NCI-H1417 (cell line): ENCODE results near the gene CEP170.
"Not testable (repeated sequence)": the region's sequence is repeated elsewhere in the genome, so short reads cannot be mapped to it uniquely, and the experiment has no call there.

Experiments
- DNase-seq, 3 experiments: peaks; one replicate each; lab custom pipeline; 2025; lab: John Stamatoyannopoulos, UW

Gene CEP170

GRCh38 chr1:243233908-243234307 is 21.2 kb downstream of the CEP170 start:
- DNase-seq: no peak

- peak in 1 of 3 experiments; percentile 24 for DNase-seq
Measured at GRCh38 chr1:243230914-243231313, 24.2 kb downstream of the CEP170 start.

- no peak for DNase-seq
Measured at GRCh38 chr1:243229526-243229925, 25.6 kb downstream of the CEP170 start.

GRCh38 chr1:243227622-243228021 is 27.5 kb downstream of the CEP170 start:
- no peak for DNase-seq

GRCh38 chr1:243218059-243218458 is 37.0 kb downstream of the CEP170 start:
- DNase-seq: no peak

GRCh38 chr1:243217349-243217748 is 37.7 kb downstream of the CEP170 start:
- no peak for DNase-seq

GRCh38 chr1:243216741-243217140 is 38.3 kb downstream of the CEP170 start:
- DNase-seq: no peak

- not testable (repeated sequence) for DNase-seq
Measured at GRCh38 chr1:243215276-243215875, 39.7 kb downstream of the CEP170 start.

- no peak for DNase-seq
Measured at GRCh38 chr1:243213045-243213787, 41.9 kb downstream of the CEP170 start.

- DNase-seq: not testable (repeated sequence)
Measured at GRCh38 chr1:243211984-243212383, 43.1 kb downstream of the CEP170 start.

- not testable (repeated sequence) for DNase-seq
Measured at GRCh38 chr1:243205026-243205501, 50.0 kb downstream of the CEP170 start.

- DNase-seq: not testable (repeated sequence)
Measured at GRCh38 chr1:243204336-243204735, 50.7 kb downstream of the CEP170 start.

- DNase-seq: not testable (repeated sequence)
Measured at GRCh38 chr1:243203196-243203595, 51.9 kb downstream of the CEP170 start.

GRCh38 chr1:243201316-243201715 is 53.8 kb downstream of the CEP170 start:
- not testable (repeated sequence) for DNase-seq

- not testable (repeated sequence) for DNase-seq
Measured at GRCh38 chr1:243197524-243197923, 57.6 kb downstream of the CEP170 start.

GRCh38 chr1:243193330-243193729 is 61.8 kb downstream of the CEP170 start:
- not testable (repeated sequence) for DNase-seq

- DNase-seq: not testable (repeated sequence)
Measured at GRCh38 chr1:243186201-243186995, 68.7 kb downstream of the CEP170 start.

- not testable (repeated sequence) for DNase-seq
Measured at GRCh38 chr1:243184787-243185186, 70.3 kb downstream of the CEP170 start.

- peak in 2 of 3 experiments; percentile 28 to 68 for DNase-seq
Measured at GRCh38 chr1:243183661-243184060, 71.4 kb downstream of the CEP170 start.

- DNase-seq: not testable (repeated sequence)
Measured at GRCh38 chr1:243183176-243183575, 71.9 kb downstream of the CEP170 start.

GRCh38 chr1:243179720-243180119 is 75.4 kb downstream of the CEP170 start:
- DNase-seq: no peak

- not testable (repeated sequence) for DNase-seq
Measured at GRCh38 chr1:243177792-243178191, 77.3 kb downstream of the CEP170 start.
